OCI-LY1 (cell line): Measurements from ENCODE around the gene TRIM22.
"Not testable (repeated sequence)": the region's sequence is repeated elsewhere in the genome, so short reads cannot be mapped to it uniquely, and the experiment has no call there.

Experiments
- H2AFZ ChIP-seq: fragments of 200-600 bp; sonication (generic), shearing (Covaris generic); 2 replicates; pipeline ENCODE4 v1.6.0; 2014; ENCODE audit warnings: antibody characterized with exemption, mild to moderate bottlenecking, low read length
- H3F3A ChIP-seq: fragments of 200-600 bp; sonication (generic), shearing (Covaris generic); 2 replicates; pipeline ENCODE4 v1.6.0; 2014; ENCODE audit warnings: mild to moderate bottlenecking, antibody characterized with exemption, low read length, moderate library complexity; ENCODE audit not compliant: insufficient read depth
- H3K27ac ChIP-seq: fragments of 200-600 bp; sonication (generic); 2 replicates; pipeline ENCODE4 v1.5.1; 2014; ENCODE audit warnings: low read length, mixed run types, mild to moderate bottlenecking, low read depth; ENCODE audit not compliant: poor library complexity, severe bottlenecking
- H3K27me3 ChIP-seq: fragments of 200-600 bp; sonication (generic); 2 replicates; pipeline ENCODE4 v1.6.0; 2014; ENCODE audit warnings: antibody characterized with exemption, mild to moderate bottlenecking, low read length, moderate library complexity; ENCODE audit not compliant: insufficient read depth
- H3K36me3 ChIP-seq: fragments of 200-600 bp; sonication (generic); 2 replicates; pipeline ENCODE4 v1.6.1; 2014; ENCODE audit warnings: mild to moderate bottlenecking, antibody characterized with exemption, low read length, moderate library complexity, mixed read lengths; ENCODE audit not compliant: insufficient read depth
- H3K4me1 ChIP-seq: fragments of 200-600 bp; sonication (generic); 2 replicates; pipeline ENCODE4 v1.5.1; 2014; ENCODE audit warnings: mild to moderate bottlenecking, low read length, moderate library complexity; ENCODE audit not compliant: insufficient read depth, severe bottlenecking
- H3K4me2 ChIP-seq: fragments of 200-600 bp; sonication (generic), shearing (Covaris generic); 2 replicates; pipeline ENCODE4 v1.6.1; 2014; ENCODE audit warnings: low read length
- H3K4me3 ChIP-seq: fragments of 200-600 bp; sonication (generic); 2 replicates; pipeline ENCODE4 v1.5.1; 2014; ENCODE audit warnings: low read length, low read depth, mild to moderate bottlenecking, mixed read lengths; ENCODE audit not compliant: poor library complexity, severe bottlenecking
- H3K79me2 ChIP-seq: fragments of 200-600 bp; shearing (Covaris generic); 2 replicates; pipeline ENCODE4 v1.6.1; 2016; ENCODE audit warnings: mixed run types, low read length, mixed read lengths; ENCODE audit not compliant: insufficient read depth
- H3K9ac ChIP-seq: fragments of 200-600 bp; sonication (generic), shearing (Covaris generic); 2 replicates; pipeline ENCODE4 v1.6.1; 2014; ENCODE audit warnings: mild to moderate bottlenecking, low read length, mixed read lengths
- H3K9me2 ChIP-seq: fragments of 200-600 bp; sonication (generic), shearing (Covaris generic); 2 replicates; pipeline ENCODE4 v1.6.1; 2014; ENCODE audit warnings: low read depth, mild to moderate bottlenecking, low read length, mixed read lengths
- H3K9me3 ChIP-seq: fragments of 200-600 bp; shearing (Covaris generic); 2 replicates; pipeline ENCODE4 v1.6.1; 2014; ENCODE audit warnings: low read length, mixed read lengths
- H4K20me1 ChIP-seq: fragments of 200-600 bp; sonication (generic), shearing (Covaris generic); 2 replicates; pipeline ENCODE4 v1.6.0; 2016; ENCODE audit warnings: mild to moderate bottlenecking, low read length; ENCODE audit not compliant: insufficient read depth
- EZH2 ChIP-seq: fragments of 200-600 bp; sonication (generic), shearing (Covaris generic); IDR thresholded peaks from 2 replicates; pipeline ENCODE4 v1.8.0; 2017; ENCODE audit warnings: borderline replicate concordance, mixed run types, mild to moderate bottlenecking, antibody characterized with exemption, low read length, moderate library complexity, mixed read lengths
- TF ChIP-seq, protein P1 (sequence below): fragments of 200-600 bp; sonication (generic), shearing (Covaris generic); IDR thresholded peaks from 2 replicates; pipeline ENCODE4 v1.5.1; 2017; ENCODE audit warnings: mild to moderate bottlenecking, antibody characterized with exemption, low read length, moderate library complexity, mixed read lengths

The TRIM22 gene

DNA sequence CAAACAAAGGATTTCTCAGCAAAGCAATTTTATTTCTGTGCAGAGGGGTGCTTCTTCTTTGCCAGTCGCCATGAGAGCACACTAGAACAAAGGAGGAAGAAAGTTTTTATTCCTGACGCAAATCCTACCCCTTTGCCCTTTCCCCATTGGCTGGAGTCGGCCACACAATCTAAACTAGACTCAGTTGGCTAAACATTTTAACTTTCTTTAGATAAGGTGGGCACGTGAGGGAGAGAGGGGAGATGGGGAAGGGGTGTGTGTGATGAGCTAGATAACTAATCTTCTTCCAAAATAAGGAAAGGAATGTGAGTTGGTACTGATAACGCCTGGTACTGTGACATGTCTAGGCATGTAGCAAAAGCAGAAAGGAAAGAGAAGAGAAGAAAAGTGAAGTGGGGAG, 626 bp downstream of the TRIM22 start:
- TF ChIP-seq, protein P1, sequence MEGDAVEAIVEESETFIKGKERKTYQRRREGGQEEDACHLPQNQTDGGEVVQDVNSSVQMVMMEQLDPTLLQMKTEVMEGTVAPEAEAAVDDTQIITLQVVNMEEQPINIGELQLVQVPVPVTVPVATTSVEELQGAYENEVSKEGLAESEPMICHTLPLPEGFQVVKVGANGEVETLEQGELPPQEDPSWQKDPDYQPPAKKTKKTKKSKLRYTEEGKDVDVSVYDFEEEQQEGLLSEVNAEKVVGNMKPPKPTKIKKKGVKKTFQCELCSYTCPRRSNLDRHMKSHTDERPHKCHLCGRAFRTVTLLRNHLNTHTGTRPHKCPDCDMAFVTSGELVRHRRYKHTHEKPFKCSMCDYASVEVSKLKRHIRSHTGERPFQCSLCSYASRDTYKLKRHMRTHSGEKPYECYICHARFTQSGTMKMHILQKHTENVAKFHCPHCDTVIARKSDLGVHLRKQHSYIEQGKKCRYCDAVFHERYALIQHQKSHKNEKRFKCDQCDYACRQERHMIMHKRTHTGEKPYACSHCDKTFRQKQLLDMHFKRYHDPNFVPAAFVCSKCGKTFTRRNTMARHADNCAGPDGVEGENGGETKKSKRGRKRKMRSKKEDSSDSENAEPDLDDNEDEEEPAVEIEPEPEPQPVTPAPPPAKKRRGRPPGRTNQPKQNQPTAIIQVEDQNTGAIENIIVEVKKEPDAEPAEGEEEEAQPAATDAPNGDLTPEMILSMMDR = no peak
- Histone ChIP-seq H2AFZ (no peak overlapping the region), H4K20me1 (no peaks in the 10 kb centered on the region), H3K27ac (peak overlapping the region; percentile 93), H3F3A (no peaks in the 10 kb centered on the region), H3K27me3 (no peaks in the 10 kb centered on the region), H3K4me1 (peaks cover 37% of the 10 kb centered on the region), H3K4me3 (peak overlapping the region; percentile 80), H3K4me2 (peak overlapping the region; percentile 82), H3K36me3 (0 out of 2 replicates have a peak, but pooled peaks cover 2% of the 10 kb centered on the region), H3K9ac (peak overlapping the region; percentile 89), H3K79me2 (no peaks in the 10 kb centered on the region; the same call in 1 of the 2 replicates), H3K9me3 (no peaks in the 10 kb centered on the region), H3K9me2 (no peaks in the 10 kb centered on the region)

DNA sequence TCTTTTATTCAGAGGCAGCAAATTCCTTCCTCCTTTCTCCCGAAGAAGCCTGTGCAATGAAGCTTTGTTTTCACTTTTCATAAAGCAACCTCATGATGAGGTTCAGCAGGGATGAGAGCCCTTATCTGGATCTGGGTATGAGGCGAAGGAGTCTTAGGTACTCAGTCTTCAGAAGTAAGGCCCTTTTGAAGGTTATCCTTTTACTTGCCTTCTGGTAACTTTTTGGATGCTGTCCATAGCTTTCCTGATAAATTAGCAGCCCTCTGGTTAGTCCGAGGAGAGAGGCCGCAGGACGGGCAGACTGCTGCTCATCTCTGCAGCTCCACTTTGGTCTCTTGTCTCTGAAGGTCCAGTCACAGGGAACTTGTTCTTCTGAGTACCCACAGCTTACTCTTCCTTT, 1.1 kb downstream of the TRIM22 start:
- Histone ChIP-seq H2AFZ (no peak overlapping the region), H3K4me2 (peak overlapping the region; percentile 82), H3K79me2 (no peaks in the 10 kb centered on the region; the same call in 1 of the 2 replicates), H3K9me3 (no peaks in the 10 kb centered on the region), H3K9me2 (no peaks in the 10 kb centered on the region), H3K4me1 (peaks cover 37% of the 10 kb centered on the region), H3K9ac (peak overlapping the region; percentile 89), H4K20me1 (no peaks in the 10 kb centered on the region), H3K36me3 (0 out of 2 replicates have a peak, but pooled peaks cover 4% of the 10 kb centered on the region), H3K4me3 (peak overlapping the region; percentile 80), H3K27me3 (no peaks in the 10 kb centered on the region), H3K27ac (peak overlapping the region; percentile 93), H3F3A (no peaks in the 10 kb centered on the region)
- TF ChIP-seq EZH2 = no peak
- TF ChIP-seq, protein P1 = no peak

DNA sequence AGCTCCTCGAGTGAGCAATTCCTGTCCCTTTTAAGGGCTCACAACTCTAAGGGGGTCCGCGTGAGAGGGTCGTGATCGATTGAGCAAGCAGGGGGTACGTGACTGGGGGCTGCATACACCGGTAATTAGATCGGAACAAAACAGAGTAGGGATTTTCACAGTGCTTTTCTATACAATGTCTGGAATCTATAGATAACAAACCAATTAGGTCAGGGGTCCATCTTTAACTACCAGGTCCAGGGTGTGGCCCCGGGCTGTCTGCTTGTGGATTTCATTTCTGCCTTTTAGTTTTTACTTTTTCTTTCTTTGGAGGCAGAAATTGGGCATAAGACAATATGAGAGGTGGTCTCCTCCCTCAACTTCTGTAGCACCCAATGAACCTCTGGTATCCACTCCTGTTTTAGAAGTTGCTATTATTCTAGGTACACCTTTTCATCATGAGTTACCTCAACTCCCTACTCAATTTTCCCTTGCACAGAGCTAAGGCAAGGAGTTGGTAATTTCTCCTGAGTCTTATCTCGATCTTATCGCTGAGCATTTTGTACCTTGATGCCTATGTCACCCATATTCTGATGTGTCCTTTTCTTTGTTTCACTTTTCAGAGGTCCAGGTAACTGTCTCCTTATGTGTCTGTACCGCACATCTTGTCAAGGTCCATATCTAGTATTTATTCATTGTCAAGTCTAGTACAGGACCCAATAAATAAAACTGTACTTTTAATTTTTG, 1.8 kb downstream of the TRIM22 start:
- H3K9me2 ChIP-seq, H3K27me3 ChIP-seq, H2AFZ ChIP-seq, H3K36me3 ChIP-seq, H3K79me2 ChIP-seq, H4K20me1 ChIP-seq, H3F3A ChIP-seq, H3K9me3 ChIP-seq: not testable (repeated sequence)
- Histone ChIP-seq H3K27ac (peak overlapping the region; percentile 93), H3K4me1 (peaks cover 37% of the 10 kb centered on the region), H3K9ac (peak overlapping the region; percentile 89), H3K4me3 (peak overlapping the region; percentile 80), H3K4me2 (peak overlapping the region; percentile 82)

DNA sequence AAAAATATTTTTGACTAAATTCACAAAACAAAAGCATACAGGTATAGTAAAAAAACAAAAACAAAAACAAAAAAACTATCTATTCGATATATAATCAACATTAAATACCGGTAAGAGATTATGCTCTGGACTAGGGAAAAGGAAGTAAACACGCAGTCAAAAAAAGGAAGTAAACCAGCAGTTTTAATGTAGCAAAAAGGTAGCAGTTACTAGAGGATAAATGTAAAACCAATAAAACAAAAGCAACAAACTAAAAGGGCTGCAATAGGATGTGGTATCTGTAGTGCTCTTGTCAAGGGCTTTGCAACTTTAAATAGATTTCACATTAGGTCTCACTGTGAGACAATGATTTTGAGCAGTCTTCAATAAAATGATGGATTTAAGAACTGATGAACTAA, 2.4 kb downstream of the TRIM22 start:
- peaks cover 37% of the 10 kb centered on the region for H3K4me1 ChIP-seq
- peak overlapping the region; percentile 89; the same call in 1 of the 2 replicates for H3K9ac ChIP-seq
- H3F3A ChIP-seq = no peaks in the 10 kb centered on the region
- no peaks in the 10 kb centered on the region for H3K27me3 ChIP-seq
- no peaks in the 10 kb centered on the region; the same call in 1 of the 2 replicates for H3K79me2 ChIP-seq
- H3K4me3 ChIP-seq = peak overlapping the region; percentile 80
- H2AFZ ChIP-seq = no peak overlapping the region
- no peak for TF ChIP-seq EZH2
- TF ChIP-seq, protein P1 = no peak
- H4K20me1 ChIP-seq = no peaks in the 10 kb centered on the region
- H3K36me3 ChIP-seq = peaks cover 15% of the 10 kb centered on the region; the same call in 1 of the 2 replicates
- H3K9me3 ChIP-seq = no peaks in the 10 kb centered on the region
- H3K4me2 ChIP-seq = peak overlapping the region; percentile 82
- H3K9me2 ChIP-seq = no peaks in the 10 kb centered on the region
- peak overlapping the region; percentile 93 for H3K27ac ChIP-seq
